Cerebellar nuclear complex (tissue), 1 donor: ENCODE data around the gene G3BP2.
"Not testable (repeated sequence)": the region's sequence is repeated elsewhere in the genome, so short reads cannot be mapped to it uniquely, and the experiment has no call there.

ENCODE experiments used
- DNase-seq, 2 experiments: peaks; one replicate each; lab custom pipeline; 2025; lab: John Stamatoyannopoulos, UW

G3BP2 gene

DNA sequence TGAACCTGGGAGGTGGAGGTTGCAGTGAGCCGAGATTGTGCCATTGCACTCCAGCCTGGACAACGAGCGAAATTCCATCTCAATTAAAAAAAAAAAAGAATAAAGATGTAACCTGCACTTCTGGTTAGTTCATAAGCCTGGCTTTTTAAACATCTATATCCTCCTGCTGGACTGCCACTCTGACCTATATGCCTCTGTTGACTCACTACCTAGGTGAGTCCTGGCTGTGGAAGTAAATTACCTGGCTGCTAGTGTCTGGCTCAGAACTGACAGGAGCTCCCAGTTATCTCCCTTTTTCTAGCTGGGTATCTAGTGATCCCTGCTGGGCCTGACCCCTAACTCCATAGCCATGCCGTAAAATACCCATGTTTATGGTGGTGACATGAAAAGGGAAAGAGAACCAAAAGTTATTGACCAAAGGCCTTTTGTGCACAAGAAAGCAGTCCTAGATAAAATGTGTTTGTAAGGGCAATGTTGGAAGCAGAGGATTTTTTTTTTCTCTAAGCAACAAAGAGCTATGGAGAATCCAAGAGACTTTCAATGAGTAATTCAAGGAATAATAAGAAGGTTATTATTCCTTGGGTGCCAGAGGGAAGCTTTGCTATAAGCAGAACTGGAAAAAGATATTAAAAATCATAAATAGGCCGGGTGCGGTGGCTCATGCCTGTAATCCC, 10.4 kb upstream of the G3BP2 start:
- DNase-seq: no peak

GRCh38 chr4:75679876-75680575, 6.8 kb upstream of the G3BP2 start:
- DNase-seq: no peak

GRCh38 chr4:75678965-75679364, 5.8 kb upstream of the G3BP2 start:
- DNase-seq: no peak

GRCh38 chr4:75678473-75678872, 5.3 kb upstream of the G3BP2 start:
- no peak for DNase-seq

DNA sequence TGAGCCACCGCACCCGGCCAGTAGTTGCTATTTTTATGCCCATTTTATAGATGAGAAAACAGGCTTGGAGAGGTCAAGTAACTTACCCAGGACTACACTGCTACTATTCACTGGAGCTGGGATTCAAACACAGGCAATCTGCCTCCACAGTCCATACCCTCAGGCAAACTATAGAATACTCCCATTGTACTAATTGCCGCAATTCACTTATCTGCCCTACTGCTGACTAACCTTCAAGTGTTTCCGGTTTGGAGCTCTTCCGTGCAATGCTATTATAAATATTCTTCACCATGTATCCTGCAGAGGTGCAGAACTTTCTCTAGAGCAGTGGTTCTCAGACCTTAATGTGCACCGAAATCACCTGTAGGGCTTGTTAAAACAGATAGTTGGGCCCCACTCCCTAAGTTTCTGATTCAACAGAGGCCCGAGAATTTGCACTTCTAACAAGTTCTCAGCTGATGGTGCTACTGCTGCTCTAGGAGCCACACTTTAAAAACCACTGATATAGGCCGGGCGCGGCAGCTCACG, 1.9 kb upstream of the G3BP2 start:
- DNase-seq: no peak

DNA sequence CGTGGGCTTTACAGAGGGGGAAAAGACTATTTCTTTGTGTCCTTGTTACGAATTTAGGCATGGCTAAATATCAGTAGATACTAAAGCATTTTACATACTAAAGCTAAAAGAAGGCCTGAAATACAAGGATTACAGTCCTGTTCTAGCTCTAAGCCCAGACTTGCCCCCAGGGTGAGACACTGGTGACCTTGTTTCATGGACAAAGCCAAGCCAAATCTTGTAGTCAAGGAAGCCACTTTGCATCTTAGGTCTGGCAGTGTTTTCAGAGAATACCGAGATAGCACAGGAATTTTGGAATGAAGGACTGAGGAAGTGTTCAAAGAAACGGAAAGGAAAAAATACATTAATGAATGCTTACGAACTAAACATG, 733 bp upstream of the G3BP2 start:
- DNase-seq: no peak

DNA sequence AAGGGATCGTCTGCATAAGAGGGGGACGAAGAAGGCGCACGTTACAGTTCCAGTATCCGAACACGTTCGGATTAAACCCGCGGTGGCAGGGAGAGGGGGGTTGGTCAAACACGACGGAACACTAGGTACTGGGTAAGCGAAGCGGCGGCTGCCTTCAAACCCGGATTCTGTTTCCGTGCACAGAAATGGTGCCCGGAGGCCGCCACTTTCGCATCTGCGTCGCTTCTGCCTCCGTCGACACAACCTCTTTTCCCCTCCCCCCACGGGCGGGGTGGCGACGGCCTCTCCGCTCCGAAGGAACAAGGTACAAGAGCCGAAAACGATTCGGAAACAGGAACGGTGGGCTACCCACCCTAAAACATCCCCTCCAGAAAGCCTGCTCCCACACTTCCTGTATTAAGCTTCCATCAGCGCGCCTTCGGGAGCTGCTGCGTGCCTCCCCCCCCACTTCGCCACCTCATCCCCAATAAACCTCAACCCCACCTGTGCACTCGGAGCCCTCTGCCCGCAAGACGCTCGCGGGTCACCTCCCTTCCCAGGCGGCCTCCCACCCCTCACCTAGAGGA, 667 bp downstream of the G3BP2 start:
- no peak for DNase-seq

- no peak for DNase-seq
Observed at GRCh38 chr4:75671802-75672421, 1.3 kb downstream of the G3BP2 start.

DNA sequence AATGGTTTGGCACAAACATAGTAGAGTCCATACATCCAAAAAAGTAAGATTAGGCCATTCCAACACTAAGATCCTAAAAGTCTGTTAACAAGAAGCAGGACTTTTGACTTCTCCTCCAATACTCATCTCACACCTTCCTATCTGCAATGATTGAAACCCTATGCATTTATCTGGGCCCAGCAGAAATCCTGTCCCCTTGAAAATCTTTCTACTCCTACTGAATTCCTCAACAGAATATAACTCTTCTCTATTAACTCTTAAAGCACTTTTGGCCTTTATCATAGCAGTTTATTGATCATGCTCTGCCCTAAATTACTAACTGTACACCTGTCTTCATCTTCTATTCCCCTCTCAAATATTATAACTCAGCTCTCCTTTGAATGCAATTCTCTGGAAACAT, 4.6 kb downstream of the G3BP2 start:
- DNase-seq: no peak

GRCh38 chr4:75667636-75668035, 5.6 kb downstream of the G3BP2 start:
- DNase-seq: not testable (repeated sequence)

DNA sequence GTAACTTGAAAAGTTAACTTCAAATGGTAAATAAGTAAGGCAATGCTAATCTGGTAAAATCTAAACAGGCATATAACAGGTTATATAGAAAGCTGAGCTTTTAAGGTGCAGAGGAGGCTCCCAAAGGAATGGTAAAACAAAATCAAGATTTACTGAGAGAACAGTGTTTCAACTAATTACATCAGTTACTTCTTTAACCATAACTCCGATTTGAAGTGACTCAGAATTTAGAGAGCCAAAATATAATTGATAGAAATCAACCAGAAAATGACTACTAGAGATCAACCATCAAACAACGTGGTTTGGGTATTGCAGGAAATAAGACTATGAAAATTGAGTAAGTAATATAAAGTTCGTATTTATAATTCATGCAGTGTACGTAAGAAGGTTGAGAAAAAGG, 6.9 kb downstream of the G3BP2 start:
- DNase-seq: no peak

GRCh38 chr4:75664604-75665003, 8.6 kb downstream of the G3BP2 start:
- DNase-seq: not testable (repeated sequence)

DNA sequence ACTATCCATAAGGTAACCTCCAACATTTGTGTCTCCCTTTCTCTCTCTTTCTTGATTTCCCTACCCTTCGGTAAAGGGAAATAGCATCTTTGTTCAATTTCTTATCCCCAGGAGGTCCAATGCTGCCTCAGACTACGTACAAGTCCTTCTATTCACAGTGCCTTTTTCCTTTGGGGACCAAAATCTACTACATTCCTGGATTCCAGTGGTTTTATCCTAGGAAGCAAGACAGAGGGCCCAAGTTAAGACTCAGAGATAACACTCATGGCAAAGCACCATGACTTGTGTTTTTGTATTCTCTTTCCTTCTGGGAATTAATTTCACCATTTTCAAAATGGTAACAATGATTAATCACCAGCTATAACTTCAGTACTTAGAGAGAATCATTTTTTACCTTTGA, 10.6 kb downstream of the G3BP2 start:
- DNase-seq: no peak

- no peak for DNase-seq
Observed at GRCh38 chr4:75660491-75660890, 12.7 kb downstream of the G3BP2 start.

- no peak for DNase-seq
Observed at GRCh38 chr4:75659512-75660031, 13.6 kb downstream of the G3BP2 start.

GRCh38 chr4:75658876-75659275, 14.3 kb downstream of the G3BP2 start:
- DNase-seq: no peak

DNA sequence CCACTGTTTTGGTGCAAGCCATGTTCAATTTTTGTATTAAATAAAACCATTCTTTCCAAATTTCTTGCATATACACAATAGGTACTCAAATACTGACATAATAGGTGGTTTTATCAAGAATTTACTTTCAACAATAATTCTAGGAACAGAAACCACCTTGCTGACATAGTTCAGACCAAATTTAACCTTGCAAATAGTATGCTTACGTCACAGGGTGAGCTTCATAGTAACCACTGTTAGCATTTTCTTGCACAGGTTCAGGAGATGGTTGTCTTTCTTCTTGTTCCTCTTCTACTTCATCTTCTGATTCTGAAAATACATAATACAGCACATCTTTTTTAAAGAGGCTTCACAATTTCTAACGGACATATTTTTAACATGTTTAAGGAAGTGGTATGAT, 17.6 kb downstream of the G3BP2 start:
- DNase-seq: no peak

DNA sequence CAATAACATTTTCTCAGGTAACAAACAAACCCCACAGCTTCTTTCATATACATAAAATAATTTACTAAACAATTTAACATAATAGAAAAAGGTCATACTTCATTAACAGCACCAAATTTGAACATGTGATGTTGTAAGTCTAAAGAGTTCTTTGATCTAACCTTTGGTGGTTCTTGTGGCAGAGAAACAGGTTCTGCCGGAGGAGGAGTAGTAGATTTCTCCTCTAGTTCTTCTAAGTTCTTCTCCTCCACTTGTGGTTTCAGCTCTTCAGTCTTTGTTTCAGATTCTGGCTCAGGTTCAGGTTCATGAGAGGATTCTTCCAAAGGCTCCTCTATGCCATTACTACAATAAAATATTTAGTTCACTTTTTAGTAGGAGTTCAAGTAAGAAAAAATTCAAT, 18.3 kb downstream of the G3BP2 start:
- DNase-seq: no peak

DNA sequence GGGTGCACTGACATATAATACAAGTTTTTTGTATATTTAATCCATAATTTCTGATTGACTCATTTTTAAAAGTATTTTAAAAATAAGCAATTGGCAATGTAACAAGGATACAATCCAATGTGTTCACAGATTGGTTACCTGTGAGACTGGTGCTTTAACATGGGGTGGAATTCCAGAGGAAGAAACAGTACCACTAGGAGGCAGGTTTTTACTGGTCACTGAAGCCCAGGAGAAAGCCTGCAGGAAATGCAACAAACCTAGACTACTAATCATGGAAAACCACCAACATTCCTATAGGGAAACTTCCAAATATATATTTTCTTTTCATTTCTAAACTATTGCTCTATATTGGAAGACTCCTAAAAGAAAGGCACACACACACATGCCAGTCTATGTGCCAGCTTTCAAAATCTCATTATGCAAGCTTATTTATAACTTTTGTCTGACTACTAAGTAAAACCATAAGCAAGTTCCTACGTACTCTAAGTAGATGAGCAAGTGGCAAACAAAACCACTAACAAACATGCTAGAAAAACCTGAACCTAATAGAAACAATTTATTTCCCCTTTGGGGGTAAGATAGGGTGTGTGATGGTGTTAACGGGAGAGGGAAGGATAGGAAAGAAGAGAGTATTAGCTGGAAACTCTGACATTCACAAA, 19.2 kb downstream of the G3BP2 start:
- DNase-seq: no peak

DNA sequence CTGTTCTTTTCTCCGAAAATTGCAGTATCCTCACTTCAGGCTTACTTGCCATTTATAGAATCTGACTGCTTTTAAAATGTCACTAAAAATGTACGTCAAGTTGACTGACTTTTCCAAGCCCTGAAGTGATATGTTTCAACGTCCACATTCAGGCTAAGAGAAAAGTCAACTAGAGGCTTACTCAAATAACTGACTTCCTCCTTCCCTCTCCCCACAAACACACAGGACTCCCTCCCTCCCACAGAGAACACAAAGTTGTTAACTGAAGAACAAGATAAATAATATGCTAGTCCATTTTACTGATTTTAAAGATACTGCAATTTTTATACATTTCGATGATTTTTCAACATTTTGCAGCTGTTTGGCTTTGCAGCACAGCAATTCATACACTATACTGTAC, 29.1 kb downstream of the G3BP2 start:
- DNase-seq: no peak

DNA sequence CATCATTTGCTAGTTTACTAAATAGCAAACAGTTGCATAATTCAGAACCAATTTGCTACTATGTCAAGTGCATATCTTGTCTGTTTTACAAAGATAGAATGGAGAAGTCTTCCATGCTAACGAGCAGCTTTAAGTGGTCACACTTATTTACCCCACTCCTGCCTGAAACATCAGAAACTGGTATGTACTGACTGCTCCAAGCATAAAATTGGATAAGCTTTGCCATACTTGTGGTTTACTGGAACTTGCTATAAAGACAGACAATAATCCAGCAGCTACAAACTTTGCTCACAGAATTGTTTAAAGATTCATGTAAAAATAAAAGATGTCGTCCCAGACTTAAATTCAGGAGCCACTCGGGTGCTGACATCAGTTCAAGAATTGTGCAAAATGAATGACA, 29.6 kb downstream of the G3BP2 start:
- DNase-seq: no peak

GRCh38 chr4:75639124-75639695, 34.0 kb downstream of the G3BP2 start:
- no peak for DNase-seq
